OCI-M2 (cell line): Measurements from ENCODE around the gene LNX2.

Source experiments
- DNase-seq: peaks from one replicate; lab custom pipeline; 2025; ENCODE audit not compliant: unreplicated experiment; lab: John Stamatoyannopoulos, UW

Gene LNX2

DNA sequence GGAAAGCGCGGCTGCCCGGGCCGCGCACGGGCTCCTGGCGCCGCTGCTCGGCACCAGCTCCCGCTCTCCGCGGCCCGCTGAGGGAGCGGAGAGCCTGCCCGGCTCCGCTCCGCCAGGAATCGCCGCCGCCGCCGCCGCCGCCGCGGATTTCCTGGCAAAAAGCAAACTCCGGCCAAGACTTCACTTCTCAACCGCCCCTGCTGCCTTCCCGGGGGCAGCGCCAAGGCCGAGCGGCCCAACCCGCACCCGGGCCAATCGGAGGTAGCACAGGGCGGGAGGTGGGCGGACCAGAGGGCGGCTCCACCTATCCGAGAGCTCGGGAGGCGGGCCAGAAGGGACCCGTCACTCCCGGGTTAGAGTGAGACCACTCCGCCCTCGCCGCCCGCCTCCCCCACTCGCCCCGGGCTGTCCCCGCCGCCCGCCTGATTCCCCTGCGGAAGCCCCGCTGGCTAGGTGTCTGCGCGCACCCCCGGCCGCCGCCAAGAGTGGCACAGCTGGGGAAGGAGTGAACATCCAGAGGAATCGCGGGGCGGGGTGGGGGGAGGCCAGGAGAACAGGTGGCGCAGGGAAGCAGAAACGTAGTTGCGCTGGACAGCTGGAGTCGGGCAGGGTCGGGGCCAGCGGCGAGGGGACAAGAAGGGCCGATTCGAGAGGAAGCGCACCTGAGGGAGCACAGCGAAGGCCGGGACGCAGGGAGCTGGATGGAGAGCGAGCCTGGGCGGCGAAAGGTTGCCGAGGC, at the start of gene LNX2:
Gene LNX2 (minus strand): TSS at position 153 of the 739 bp plus-strand sequence. CDS start 38,826 bp downstream, outside the sequence.
- DNase-seq = peak; percentile 32

DNA sequence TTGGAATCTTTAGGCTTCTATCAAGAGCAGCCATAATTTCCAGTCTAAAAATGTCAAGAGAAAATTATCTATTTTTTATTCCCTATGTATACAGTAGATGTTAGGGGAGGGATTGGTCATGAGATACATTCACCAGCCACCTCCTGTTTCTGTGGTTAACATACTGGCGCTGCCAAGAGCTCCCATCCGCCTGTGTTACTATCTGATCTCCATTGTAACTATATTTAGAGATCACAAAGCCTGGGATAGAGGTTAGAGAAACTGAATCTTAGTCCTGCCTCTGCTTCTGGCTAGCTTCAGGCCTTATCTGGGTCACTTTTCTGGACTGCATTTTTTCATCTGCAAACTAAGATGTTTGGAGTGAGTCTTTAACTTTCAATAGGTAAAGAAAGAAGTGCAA, 47.6 kb upstream of the LNX2 start:
- DNase-seq = peak; percentile 27

- DNase-seq = no peak
Measured at GRCh38 chr13:27666951-27667350, 46.6 kb upstream of the LNX2 start.

GRCh38 chr13:27665761-27666160, 45.4 kb upstream of the LNX2 start:
- no peak for DNase-seq

DNA sequence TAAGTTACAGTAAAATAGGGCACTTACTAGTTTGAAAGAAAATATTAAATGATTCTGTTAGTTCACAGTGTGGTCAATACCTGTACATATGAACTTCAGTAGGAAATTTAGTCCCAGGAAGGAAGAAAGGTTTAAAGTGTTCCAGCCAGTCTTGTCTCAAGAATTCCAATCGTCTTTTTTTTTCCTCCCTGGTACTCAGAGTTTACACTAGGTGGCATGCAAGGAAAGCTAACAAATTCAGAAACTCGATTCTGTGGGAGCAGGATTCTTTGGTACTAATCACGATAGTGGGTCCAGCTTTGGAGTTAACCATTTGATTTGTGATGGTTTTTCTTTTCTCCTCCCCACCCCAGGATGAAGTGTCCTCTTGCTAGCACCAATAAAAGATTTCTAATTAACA, 45.0 kb upstream of the LNX2 start:
- DNase-seq = no peak

DNA sequence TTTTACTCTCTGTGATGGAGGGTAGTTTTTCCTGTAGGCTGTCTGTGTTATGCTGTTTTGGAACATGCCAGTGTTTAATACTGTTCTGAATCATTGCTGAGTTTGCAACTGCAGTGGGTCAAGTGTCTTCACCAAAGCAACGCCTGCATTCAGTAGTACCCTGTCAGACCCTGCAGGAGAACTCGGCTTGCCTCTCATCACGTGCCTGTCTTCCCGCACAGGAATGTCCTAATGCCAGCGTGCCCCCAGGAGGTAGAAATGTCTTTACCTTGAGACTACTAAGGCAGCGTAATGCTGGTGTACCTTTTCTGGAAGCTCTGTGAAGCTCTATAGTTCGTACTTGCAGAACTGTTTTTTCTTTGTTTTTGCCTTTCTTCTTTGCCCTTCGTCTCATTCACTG, 43.6 kb upstream of the LNX2 start:
- no peak for DNase-seq

DNA sequence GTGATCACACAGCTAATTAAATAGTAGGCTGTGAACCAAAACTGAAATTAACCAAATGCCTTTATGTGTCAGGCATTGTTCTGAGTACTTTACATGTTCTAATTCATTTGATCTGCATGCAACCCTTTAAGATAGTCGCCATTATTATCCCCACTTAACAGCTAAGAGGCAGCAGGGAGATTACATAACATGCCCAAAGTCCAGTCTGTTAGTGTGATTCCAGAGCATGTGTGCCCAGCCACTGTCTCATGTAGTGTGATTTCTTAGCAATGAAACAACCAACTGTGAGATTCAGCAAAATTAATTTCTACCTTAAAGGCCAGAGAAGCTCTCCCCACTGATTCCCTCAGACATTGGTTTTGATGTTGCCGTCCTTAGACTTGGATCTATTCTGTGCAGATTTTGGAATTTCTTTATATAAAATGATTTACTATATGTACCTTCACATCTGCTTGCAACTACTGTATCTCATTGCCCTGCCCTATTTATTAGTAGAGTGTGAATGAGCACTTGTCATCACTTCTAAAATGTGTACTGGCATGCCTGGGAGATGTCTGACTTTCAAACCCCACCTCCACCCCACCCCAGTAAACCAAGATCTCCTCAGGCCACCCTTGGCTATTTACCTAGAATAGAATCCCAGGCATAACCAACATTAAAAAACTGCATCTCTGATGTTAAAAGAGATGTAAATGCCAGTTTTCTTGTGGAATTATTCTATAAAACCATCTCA, 42.6 kb upstream of the LNX2 start:
- no peak for DNase-seq

- DNase-seq = no peak
Measured at GRCh38 chr13:27661017-27661416, 40.7 kb upstream of the LNX2 start.

GRCh38 chr13:27660511-27660910, 40.2 kb upstream of the LNX2 start:
- no peak for DNase-seq

GRCh38 chr13:27659145-27659865, 39.0 kb upstream of the LNX2 start:
- DNase-seq = no peak

GRCh38 chr13:27658546-27658945, 38.2 kb upstream of the LNX2 start:
- DNase-seq = no peak

GRCh38 chr13:27657724-27658123, 37.4 kb upstream of the LNX2 start:
- DNase-seq = no peak

DNA sequence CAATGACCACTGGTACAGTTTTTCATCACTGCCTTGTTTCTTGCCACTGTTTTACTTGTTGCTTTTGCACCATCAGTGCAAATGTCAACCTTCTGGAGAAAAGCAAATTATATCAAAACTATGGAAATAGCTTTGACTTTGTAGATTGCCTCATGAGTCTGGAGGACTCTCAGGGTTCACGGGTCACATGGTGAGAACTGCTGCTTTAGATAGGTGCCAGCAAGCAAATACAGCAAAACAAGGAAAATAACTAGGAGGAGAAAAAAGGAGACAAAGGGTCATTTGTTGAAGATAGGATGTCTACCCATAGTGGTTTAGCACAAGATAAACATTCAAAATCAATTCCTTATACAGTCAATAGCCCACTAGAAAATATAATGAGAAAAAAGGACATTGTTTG, 34.5 kb upstream of the LNX2 start:
- no peak for DNase-seq

DNA sequence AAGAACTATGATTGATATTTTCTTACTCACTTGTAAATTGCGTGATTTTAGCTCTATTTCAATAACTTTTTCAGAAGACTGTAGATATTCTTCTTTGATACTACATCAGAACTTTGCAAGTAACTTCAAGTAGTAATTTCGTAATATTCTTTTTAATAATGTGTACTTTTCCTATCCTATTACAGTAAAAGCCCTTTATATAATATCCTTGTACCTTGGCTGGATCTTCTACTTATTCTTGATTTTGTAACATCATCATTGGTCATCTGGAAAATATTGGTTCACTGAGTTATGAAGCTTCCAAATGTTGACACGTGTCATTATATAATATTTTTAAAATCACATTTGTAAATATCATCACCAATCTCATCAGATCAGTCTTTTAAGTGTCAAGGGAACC, 33.7 kb upstream of the LNX2 start:
- DNase-seq = no peak

DNA sequence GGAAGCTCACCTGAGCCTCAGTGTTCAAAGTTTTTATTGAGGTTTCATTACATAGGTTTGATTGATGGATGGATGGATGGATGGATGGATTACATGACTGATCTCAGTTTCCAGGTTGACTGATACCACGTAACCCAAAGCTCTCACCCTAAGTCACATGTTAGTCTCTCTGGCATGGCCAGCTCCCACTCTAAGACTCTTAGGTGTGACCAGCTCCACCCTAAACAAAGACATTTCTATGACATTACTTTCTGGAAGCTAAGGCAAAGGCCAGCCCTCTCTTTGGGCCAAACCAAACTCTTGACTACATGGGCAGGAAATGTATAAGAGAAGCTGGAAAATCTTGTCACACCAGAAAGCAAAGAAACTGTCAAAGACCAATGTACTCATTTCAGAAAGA, 30.0 kb upstream of the LNX2 start:
- DNase-seq = no peak

GRCh38 chr13:27644302-27644701, 24.0 kb upstream of the LNX2 start:
- DNase-seq = no peak

GRCh38 chr13:27643334-27644132, 23.2 kb upstream of the LNX2 start:
- DNase-seq = no peak

DNA sequence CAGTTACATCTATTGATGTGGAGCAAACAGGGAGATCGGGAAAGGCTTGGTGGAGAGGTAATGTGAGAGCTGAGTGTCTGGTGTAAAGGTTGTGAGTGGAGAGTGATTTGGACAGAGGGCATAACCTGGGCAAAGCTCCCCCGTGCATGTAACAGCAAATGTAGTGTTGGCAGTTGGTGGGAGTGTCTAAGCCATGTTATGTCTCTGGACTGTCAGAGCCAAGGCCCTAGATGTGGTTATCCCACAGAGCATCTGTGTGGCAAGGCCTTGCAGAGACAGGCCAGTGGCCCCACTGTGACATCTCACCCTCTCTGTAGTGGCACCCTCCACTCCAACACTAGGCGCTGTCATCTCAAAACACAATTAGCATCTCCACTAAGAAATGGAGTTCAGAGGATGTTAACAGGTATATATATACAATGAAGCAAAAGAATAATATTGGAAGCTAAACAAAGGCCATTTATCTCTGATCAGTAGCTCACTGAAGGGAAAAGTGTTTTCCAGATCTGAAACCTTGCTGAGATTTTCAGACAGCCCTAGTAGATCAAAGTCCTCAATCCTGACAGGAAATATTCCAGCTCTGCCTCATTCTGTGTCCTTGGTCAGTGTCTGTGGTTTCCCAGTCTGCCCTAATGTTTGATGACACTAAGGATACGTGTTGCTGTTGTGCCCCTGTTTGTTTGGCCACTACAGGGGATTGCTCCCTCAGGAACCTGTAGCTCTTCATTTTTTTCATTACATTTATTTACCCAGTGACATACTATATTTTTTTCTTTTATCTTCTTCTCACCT, 21.6 kb upstream of the LNX2 start:
- no peak for DNase-seq

DNA sequence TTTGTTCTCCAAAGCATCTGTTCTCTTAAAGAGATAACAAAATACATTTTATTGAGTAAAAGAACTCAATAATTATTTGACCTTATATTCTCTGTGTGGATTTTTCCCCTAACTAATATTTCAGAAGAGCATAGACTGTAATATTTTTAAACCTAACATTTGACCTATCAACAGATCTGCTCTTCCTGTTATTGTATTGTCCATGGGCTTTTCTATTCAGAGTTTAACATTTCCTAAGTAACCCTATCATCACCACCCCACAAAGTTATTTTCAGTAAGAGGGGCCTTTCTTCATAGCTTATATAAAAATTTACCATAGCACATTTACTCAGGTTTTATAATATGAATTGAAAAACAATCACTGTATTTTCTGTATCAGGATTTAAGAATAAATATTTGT, 18.9 kb upstream of the LNX2 start:
- no peak for DNase-seq

- no peak for DNase-seq
Measured at GRCh38 chr13:27638521-27638920, 18.2 kb upstream of the LNX2 start.
